Omental fat pad (tissue), 4 donors: Measurements from ENCODE around the gene KSR2. TPM values are rescaled to one million over a fixed set of nuclear protein-coding genes. Genes with fewer than 3 reads are reported as not detected.

Source experiments
- ATAC-seq: fragments of 150-250 bp; one replicate; pipeline ENCODE4 v1.9.1; 2016; ENCODE audit warnings: mild to moderate bottlenecking, moderate library complexity; ENCODE audit not compliant: low FRiP score
- DNase-seq: peaks from one replicate; pipeline ENCODE4 v3.0.0-alpha.2; 2019; ENCODE audit warnings: low spot score
- CTCF ChIP-seq, 3 donors: fragments of 450-650 bp; IDR thresholded peaks; one replicate each; pipeline ENCODE4 v1.5.1; 2016 to 2017; ENCODE audit warnings: antibody characterized with exemption in 3 of 3, mild to moderate bottlenecking in 3 of 3, moderate library complexity in 2 of 3
- total RNA-seq, 4 donors: library from RNA; depleted of rRNA; stranded (reverse); fragments of >200 nt; gene quantifications; one replicate each; pipeline ENCODE4 v1.1.0, GENCODE V29; 2016

The KSR2 gene
- total RNA-seq, 4 donors from 2014 or later, result under 0.01 to 0.16 (median under 0.01) TPM; not detected in 1

DNA sequence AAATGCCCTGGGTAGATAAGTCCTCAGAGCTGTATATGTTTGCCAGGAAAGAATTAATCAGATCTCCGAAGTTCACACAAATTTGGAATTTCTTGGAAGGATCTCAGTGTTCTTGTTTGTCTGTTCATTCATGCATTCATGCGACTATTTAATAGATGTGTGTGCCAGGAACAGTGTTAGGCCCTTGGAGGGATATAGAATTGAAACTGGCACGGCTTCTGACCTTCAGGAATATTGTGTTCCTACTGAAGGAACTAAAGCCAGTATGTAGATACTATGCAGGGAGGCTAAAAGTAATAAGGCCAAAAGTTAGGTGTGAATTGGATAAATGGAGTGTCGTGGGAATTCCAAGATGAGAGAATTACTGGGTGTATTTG is 441.3 kb downstream of the KSR2 start:
- no peak for DNase-seq
- ATAC-seq, result no peak
- no peak for TF ChIP-seq CTCF (IDR thresholded peaks at IDR 0.05)

- ATAC-seq, result no peak
These were observed 441.9 kb downstream of the KSR2 start for GRCh38 chr12:117526757-117527478.

GRCh38 chr12:117525766-117526165 is 443.0 kb downstream of the KSR2 start:
- DNase-seq (no peak), ATAC-seq (no peak)
- no peak for TF ChIP-seq CTCF (IDR thresholded peaks at IDR 0.05)

More at GRCh38 chr12:117526757-117527478, 441.9 kb downstream of the KSR2 start:
- TF ChIP-seq CTCF (IDR thresholded peaks at IDR 0.05), result no peak
- DNase-seq, result no peak

GRCh38 chr12:117524806-117525205 is 444.0 kb downstream of the KSR2 start:
- DNase-seq (no peak), ATAC-seq (no peak)
- no peak for TF ChIP-seq CTCF (IDR thresholded peaks at IDR 0.05)

DNA sequence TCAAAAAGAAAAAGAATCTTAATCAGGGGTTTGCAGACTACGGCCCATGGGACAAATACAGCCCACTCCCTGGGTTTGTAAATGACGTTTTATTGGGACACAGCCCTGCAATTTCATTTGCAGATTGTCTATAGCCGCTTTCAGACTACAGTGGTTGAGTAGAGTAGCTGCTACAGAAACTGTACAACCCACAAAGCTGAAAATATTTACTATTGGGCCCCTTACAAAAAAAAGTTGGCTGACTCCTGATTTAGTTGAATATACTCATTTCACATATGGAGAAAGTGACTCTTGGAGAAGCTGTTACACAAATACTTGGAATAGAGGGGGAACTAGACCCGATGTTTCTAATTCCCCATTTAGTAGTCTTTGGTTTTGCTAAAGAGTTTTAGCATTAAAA is 444.8 kb downstream of the KSR2 start:
- no peak for TF ChIP-seq CTCF (IDR thresholded peaks at IDR 0.05)
- DNase-seq, result no peak
- ATAC-seq, result no peak

- DNase-seq (no peak), ATAC-seq (no peak)
- no peak for TF ChIP-seq CTCF (IDR thresholded peaks at IDR 0.05)
These were observed 446.2 kb downstream of the KSR2 start for GRCh38 chr12:117522559-117522958.

GRCh38 chr12:117521867-117522266 is 446.9 kb downstream of the KSR2 start:
- ATAC-seq (no peak), DNase-seq (no peak)
- no peak for TF ChIP-seq CTCF (IDR thresholded peaks at IDR 0.05)
